SKM-1 (cell line): Measurements from ENCODE around the gene APOO.

Experiments used
- DNase-seq: peaks from one replicate; lab custom pipeline; 2025; ENCODE audit not compliant: unreplicated experiment; lab: John Stamatoyannopoulos, UW

Gene APOO

GRCh38 chrX:23907498-23908218, at the start of gene APOO, which contains the start of gene CXorf58:
Gene APOO (minus strand): TSS chrX:23907938. CDS start chrX:23907702, 236 bp downstream.
Gene CXorf58 (plus strand): TSS chrX:23908006. CDS start chrX:23910303, 2,297 bp downstream.
- DNase-seq, result peak; percentile 67

- no peak for DNase-seq
Measured at GRCh38 chrX:23954396-23954795, 46.7 kb upstream of the APOO start.

- DNase-seq, result no peak
Measured at GRCh38 chrX:23953908-23954269, 46.2 kb upstream of the APOO start.

- DNase-seq, result no peak
Measured at GRCh38 chrX:23952984-23953907, 45.5 kb upstream of the APOO start.

- DNase-seq, result no peak
Measured at GRCh38 chrX:23952391-23952790, 44.7 kb upstream of the APOO start.

- DNase-seq, result no peak
Measured at GRCh38 chrX:23945206-23945605, 37.5 kb upstream of the APOO start.

GRCh38 chrX:23944234-23944633, 36.5 kb upstream of the APOO start:
- no peak for DNase-seq

GRCh38 chrX:23939203-23939602, 31.5 kb upstream of the APOO start:
- no peak for DNase-seq

GRCh38 chrX:23938690-23939089, 31.0 kb upstream of the APOO start:
- no peak for DNase-seq

GRCh38 chrX:23937100-23937499, 29.4 kb upstream of the APOO start:
- no peak for DNase-seq

- DNase-seq, result no peak
Measured at GRCh38 chrX:23936180-23936579, 28.4 kb upstream of the APOO start.

GRCh38 chrX:23935106-23935505, 27.4 kb upstream of the APOO start:
- no peak for DNase-seq

- no peak for DNase-seq
Measured at GRCh38 chrX:23932046-23932445, 24.3 kb upstream of the APOO start.

GRCh38 chrX:23930894-23931604, 23.3 kb upstream of the APOO start:
- peak; percentile 2 for DNase-seq

GRCh38 chrX:23926015-23926414, 18.3 kb upstream of the APOO start:
- no peak for DNase-seq

- no peak for DNase-seq
Measured at GRCh38 chrX:23919706-23920320, 12.1 kb upstream of the APOO start.

GRCh38 chrX:23919148-23919547, 11.4 kb upstream of the APOO start:
- DNase-seq, result no peak

GRCh38 chrX:23911126-23911835, 3.5 kb upstream of the APOO start:
- no peak for DNase-seq

- DNase-seq, result no peak
Measured at GRCh38 chrX:23908219-23909004, 674 bp upstream of the APOO start.

GRCh38 chrX:23907111-23907497, 634 bp downstream of the APOO start:
- DNase-seq, result no peak
